GM18520 (cell line): Measurements from ENCODE around the gene GNAQ.

Experiments used
- ATAC-seq: cut with Tn5 transposase; IDR thresholded peaks from one replicate; pipeline ENCODE4 v1.9.1; 2021; ENCODE audit not compliant: unreplicated experiment

Gene GNAQ

DNA sequence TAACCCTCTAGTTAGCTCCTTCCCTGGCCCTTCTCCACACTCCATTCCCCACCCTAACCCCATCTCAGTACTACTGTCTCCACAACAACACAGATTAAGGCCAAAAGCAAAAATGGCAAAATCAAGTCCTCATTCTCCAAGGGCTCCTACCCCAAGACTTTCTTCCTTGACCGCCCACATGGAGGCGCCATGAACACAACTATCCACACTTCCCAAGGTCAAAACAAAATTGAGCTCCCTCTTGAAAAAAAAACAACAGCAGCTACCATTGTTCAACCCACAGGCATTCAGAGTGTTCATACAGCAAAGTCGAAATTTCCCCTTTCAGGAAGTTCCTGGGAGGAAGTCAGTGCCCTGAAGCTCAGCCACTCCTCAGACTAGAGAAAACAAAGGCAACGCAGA lies 54.4 kb downstream of the GNAQ start:
- ATAC-seq = no peak

DNA sequence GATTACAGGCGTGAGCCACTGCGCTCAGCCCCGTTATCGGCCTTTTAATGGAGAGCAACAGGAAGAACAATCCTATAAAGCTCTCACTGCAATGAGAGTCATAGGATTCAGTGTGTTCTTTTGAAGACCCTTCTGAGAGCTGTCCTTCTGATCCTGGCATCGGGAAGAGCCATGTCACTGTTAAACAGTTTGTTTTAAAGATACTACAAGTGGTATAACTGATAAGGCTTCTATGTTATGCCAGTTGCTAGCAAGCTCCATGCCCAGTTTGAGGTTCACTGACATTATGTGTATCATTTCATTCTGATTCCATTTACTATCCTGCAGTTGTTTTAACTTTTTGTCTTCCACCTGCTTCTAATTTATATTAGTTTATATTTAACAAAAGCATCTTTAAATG lies 55.8 kb downstream of the GNAQ start:
- no peak for ATAC-seq

DNA sequence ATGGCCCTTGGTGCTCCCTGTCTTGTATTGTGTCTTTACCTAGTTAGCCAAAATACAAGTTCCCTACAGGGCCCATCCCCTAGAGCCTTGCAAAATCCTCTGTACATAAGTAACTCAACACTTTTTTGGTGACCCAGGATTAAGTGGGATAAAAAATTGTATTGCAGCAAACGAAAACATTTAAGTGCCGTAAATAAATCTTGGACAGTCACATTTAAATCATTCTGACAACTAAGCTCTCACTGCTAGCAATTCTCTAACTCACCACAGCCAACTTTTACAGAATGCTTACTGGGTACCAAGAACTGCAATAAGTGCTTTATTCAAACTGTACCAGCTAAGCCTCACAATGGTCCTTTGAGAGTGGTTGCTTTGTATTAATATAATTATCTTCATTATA lies 56.6 kb downstream of the GNAQ start:
- no peak for ATAC-seq

DNA sequence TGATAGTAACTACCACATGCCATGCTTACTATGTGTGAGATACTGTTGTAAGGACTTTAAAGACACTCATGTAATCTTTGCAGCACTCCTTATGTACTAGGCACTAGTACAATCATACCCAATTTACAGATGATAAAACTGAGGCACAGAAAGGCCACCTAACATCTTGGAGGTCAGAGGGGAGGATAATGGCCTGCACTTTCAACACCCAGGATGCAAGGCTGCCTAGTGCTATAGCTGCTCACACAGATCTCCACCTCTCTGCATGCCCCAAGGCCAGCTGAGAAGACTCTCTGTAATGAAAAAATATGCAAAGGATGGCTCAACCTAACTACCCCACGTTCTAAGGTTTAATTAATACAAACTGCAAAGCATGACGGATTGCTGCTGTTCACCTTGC lies 57.2 kb downstream of the GNAQ start:
- no peak for ATAC-seq

DNA sequence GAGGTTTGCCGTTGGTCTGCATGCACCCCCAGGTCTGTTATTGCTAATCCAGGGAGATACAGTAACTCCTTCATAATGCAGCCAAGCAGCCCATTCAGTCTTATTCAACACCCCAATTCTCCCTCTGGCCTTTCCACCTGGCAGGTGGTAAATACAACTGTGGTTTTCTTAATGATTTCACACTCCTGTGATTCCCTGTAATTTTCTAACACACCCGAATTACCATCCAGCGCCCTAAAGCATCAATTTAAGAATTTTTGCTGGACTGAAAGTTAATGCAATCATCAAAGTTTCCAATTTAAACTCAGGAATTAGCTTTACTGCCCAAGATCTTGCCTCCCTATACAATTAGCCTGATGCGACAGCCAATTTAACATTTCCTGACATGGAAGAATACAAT lies 62.5 kb downstream of the GNAQ start:
- no peak for ATAC-seq

DNA sequence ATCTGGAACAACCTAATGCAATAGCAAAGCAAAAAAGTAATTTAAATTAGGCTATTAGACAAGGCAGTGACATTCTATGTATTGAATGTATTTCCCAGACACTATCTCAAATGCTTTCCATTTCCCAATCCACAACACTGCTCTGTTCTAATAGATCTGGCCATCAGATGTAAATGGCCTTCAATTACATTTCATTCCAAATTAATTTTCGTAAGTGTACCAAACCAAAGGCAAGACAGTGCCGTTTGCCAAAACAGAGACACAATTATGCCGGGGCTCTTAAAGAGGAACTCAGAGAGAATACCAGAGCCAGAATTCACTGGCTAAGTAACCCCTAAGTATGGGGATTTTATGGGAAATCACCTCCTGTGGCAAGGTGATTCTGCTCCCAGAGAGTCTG lies 63.1 kb downstream of the GNAQ start:
- no peak for ATAC-seq

DNA sequence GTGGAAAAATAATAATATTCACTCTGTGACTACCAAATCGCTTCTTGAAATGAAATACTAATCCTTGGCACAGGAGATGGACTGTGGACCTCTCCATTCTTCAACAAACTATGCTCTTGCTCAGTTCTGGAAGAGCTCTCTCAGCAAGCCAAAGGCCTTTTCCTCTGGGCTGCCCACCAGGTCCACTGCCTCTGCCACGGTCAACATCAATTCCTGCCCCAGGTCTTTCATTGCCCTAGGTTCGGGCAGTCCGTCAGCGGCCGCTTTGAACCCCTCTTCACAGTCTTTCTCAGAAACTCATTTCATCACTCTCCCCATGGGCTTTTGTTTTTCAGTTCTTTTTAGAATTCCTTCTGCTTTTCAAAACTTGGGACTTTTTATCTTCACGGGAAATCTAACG lies 64.9 kb downstream of the GNAQ start:
- no peak for ATAC-seq

DNA sequence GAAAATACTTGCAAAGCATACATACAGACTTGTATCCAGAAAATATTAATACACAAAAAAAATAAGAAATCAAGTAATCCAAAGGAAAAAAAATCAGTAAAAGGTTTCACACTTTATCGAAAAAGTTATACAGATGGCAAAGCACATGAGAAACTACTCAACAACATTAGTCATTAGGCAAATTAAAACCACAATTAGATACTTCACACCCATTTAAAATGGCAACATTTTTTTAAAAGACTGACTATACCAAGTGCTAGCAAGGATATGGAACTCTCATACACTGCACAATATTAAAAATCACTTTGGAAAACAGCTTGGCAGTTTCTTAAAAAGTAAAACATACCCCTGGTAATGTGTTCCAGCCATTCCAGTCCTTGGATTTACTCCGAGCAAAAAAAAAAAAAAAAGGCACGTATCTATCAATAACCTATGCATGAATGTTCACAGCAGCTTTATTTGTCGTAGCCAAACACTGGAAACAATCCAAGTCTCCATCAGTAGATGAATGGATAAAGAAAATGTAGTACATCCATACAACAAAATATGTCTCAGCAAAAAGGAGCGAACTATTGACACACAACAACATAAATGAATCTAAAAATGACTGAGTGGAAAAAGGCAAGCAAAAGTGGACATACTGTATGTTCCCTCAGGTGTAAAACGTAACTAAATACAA lies 66.0 kb downstream of the GNAQ start:
- ATAC-seq = no peak

DNA sequence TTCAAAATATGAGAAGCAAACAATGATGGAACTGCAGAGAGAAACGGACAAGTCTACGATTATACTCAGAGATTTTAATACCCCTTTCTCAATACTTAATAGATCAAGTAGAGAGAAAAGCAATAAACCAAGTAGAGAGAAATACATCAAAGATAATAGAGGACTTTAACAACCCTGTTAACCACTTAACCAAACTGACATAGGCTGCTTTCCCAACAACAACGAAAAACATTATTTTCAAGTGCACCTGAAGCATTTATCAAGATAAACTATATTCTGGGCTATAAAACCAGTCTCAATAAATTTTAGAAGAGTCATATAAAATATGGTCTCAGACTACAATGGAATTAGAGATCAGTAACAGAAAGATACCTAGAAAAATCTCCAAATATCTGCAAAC lies 67.4 kb downstream of the GNAQ start:
- no peak for ATAC-seq

DNA sequence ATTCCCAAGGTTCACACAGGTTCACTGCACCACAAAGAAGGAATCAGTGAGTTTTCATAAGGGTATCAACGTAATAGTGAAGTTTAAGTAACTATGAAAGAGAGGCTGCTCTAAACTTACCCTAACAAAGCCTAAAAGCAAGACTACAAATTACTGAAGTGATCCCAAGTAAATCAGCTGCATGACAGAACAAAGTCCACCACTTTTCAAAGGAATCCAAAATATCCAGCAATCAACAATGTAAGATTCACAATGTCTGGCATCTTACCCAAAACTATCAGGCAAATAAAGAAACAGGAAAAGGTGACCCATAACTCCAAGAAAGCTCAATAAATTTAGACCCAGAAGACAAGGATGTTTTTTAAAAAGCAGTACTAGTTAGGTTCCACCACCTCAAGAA lies 70.1 kb downstream of the GNAQ start:
- ATAC-seq = no peak

DNA sequence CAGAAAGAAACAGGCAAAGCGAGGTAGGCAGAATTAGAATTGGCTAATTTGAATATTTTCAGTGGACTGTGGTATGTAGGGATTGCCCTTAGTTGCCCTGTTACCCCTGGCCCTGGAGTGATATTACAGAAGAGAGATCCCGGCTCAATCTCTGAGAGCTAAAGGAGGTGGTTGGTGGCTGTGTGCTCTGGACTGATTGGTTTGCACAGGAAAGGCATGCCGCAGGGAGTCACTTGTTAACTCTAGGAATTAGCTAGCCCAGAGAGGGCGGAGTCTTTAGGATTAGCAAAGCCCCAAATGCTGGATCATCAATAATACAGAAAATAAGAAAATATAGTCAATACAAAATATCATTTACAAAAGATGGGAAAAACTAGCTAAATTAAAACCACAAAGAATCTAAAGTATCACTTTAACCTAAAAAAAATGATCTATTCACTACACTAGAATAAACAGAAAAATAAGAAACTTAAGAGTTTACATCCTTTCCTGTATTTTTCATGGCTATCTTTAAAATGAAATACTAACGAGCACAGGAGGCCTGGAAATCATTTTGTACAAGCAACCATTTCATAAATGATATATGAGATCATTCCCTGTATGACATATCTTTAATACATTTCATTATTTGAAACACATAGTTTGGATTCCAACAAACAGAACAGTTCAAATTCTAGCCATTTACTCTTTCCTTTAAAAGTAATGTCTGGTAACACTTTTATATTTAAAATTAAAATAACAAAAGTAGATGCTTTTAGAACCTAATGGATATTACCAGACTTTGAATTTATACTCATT lies 71.1 kb downstream of the GNAQ start:
- no peak for ATAC-seq

DNA sequence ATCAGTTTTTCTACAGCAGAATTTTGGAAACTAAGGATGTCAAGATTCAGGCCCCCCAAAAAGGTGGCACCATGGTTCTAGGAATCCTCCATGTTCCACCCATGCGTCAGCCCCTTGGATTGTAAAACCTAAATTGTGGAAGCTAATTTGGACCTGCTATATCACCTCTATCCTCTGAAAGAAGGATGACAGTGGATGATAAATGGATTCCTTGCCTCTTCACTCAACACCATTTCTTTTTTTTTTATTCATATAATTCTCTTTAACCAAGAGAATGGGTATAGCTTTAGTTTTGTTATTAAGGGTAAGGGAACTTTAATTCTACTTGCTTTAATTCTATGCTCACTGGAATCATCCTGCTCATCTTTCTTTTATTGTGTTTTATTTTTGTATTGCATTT lies 71.8 kb downstream of the GNAQ start:
- no peak for ATAC-seq

DNA sequence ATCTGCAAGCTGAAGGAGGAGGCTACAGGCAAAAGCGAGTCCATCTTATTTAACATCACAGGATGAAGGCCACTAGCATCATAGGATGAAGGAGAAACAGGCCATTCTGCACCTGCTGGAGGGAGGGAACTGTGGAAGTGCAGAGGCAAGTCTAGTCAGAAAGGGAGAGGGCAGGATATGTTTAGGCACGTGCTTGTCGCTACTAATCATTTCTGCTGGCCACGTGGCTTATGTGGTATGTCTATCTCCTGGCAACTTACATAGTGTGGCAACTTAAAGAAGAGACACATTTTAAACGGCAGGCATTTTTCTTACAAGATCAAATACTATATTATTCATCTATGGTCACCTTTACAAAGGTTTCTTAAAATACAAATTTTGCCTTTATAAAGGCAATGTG lies 74.0 kb downstream of the GNAQ start:
- ATAC-seq = no peak

DNA sequence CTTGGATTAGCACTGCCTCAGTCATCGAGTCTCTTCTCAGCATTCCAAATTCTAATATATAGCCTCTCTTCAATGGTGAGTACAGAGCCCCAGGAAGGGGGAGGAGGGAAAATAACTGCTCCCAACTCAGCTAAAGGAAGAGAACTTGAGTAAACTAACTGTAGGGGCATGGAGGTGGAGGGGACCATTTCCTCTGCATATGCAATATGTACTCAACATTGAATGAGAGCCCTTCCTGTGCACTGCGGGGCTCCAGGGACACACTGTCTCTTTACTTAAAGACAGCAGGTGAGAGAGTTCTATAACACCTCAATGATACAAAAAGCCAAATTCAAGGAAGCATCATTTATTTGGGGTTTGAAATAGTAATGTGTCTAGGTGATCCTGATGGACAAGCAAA lies 75.1 kb downstream of the GNAQ start:
- no peak for ATAC-seq

DNA sequence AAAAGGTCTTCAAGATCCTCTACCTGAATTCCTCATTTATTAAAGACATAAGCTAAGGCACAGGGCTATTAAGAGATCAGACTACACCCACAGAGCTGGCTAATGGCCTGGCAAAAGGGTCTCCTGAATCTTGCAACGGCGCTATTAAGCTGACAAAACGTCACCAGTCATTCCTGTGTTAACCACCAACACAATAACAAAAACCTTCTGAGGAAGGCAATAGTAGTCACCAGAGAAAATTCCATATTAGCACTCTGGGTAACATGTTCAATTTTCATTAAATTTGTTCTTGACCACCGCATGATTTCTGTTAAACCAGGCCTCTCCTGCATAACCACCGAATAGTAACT lies 77.0 kb downstream of the GNAQ start:
- no peak for ATAC-seq

DNA sequence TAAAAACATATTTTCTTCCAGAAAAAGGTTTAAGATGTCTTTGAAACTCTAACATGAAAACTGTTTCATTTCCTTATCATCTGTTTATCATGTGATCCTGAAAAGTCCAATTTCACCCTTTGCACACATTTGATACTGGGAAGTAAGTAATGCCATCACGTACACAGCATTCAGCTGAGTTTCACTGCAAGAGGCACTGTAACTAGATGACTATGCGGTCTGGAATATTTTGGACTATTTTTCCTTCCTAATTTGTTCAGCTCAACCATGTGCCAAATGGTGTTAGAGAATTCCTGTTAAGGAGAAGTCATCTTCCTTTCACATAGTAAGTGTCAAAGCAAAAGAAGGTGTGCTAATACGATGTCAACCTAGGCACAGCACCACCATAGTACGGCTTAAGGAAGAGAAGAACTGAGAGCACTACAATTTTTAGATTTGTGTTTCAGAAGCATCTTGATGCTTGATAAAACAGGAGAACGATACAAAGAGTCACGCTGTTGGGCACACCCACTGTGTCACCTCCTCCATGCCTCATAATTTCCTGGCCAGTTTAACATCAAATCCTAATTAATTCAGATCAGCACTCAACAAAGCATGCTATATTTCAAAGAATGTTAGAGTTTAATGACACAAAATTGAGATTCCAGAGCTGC lies 77.5 kb downstream of the GNAQ start:
- ATAC-seq = no peak

DNA sequence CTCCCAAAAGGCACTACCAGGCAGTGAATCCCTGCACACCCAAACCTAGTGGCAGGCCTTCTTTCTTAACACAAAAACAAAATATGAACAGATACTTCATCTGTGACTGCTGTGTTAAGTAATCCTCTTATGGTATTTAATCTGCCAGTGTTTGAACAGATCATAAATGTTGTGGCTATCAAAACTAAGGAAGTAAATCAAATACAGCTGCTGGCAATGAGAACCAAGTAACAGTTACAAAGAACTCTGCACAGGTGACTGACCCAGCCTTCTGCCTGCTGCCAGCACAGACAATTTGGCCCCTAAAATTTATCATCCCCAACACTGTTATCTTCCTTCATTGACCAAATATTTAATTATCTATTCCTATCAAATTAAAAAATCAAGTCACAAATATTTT lies 78.0 kb downstream of the GNAQ start:
- ATAC-seq = no peak

DNA sequence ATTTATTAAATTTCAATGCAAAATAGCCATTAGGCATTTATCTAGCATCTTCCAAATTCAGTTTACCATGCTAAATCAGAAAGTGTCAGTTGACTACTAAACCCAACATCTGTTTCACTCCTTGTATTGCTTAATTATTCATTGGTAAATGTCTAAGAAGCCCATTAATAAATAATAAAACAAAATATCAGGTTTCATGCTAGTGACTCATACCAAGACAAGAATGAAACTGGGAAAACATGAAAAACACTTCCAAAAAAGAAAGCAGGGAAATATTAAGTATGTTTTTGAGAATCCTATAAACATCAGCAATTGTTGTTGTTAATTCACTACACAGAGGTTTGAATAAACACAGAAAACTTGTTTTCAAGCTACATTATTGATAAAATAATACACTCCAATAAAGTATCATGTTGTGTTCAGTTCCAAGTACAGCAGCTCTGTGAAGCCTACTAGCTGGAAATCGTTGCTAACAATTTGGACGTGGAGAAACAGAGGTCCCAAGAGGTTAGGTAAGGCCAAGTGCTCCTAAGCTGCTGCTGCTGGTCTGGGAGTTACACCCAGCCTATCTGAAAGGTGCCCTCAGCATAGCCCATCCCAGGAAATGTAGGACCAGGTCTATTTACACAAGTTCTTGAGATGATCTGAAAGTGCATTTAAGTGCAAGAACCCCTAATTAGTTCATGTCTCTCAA lies 78.8 kb downstream of the GNAQ start:
- ATAC-seq = no peak

DNA sequence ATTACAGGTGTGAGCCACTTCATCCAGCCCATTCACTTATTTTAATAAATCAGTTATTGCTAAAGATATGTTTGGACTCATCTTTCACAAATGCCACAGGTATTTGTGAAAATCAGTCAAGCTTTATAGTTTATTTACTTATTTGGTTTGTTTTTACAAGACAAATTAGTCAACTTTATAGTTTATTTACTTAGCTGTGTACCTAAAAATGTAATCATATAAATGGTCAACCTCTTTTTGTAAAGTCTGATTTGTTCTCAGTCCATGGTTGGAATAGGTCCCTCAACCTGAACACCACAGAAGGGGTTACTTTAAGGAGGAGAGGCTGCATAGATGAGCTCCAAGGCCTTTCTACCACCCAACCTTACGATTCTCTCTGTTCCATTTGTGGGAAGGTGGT lies 80.2 kb downstream of the GNAQ start:
- no peak for ATAC-seq

DNA sequence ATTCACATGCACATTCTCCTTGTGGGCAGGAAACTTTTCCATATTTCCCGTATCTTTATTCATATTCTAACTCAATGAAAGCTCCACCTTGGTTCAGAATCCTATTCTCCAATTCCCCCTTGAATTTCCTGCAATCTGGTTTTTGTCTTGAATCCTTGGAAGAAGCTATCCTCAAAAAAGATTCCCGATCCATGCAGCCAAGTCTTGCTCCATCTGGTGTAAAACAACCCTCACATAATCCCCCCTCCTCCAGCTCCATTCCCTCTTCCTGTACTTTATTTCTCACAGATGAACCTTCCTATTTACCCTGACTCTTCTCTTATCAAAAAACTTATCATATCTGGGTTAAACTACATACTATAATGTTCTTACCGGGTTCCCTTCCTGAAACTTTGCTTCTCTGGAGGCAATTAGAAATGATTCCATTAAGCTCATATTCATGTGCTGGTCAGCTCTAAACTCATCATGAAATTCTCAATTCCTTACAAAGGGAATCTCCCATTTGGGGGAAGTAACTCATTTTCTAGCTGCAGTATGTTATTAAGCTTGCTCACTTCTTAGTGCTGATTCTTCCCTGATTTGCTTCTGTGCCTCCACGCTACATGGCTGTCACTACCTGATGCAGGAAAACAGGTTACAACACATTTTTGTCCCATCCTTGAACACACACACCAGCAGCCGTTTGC lies 81.7 kb downstream of the GNAQ start:
- no peak for ATAC-seq

DNA sequence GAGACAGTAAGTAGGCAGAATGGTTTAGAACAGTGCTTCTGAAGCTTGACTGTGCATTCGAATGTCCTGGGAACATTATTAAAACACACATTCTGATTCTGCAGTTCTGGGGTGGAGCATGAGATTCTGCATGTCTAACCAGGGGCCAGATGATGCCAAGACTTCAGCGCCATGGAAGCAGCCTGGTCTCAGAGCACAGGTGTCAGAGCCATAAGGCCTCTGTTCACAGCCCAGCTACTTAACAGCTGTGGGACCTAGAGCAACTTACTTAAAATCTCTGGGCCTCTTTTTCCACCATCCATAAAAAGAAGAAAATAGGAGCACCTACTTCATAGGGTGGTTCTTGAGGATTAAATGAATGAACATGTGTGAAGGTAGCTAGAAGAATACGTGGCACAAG lies 84.0 kb downstream of the GNAQ start:
- no peak for ATAC-seq
